ENCODE measurements around the gene ST6GALNAC1. TPM values are rescaled to one million over a fixed set of nuclear protein-coding genes. Genes with fewer than 3 reads are reported as not detected.

Gene ST6GALNAC1
- total and polyA plus RNA-seq, 2 of the 13 experiments (the other 11 are each of a cell fraction or from before 2014, with no cell fraction given), result not detected

- Histone ChIP-seq H3K9me3 (ENCODE audit: low read length) (no peaks in the 10 kb centered on the region), H3K79me2 (ENCODE audit: insufficient read depth, low read length) (no peaks in the 10 kb centered on the region), H3K27me3 (ENCODE audit: control insufficient read depth in 1 of 2, insufficient read depth in 2 of 2, low read length in 2 of 2) (no peaks in the 10 kb centered on the region), H3K27ac (ENCODE audit: extremely low read length, insufficient read depth, low read length) (no peak overlapping the region), H3K4me3 (replicated peaks in 1 of 3; ENCODE audit: insufficient read depth in 1 of 3, low read depth in 2 of 3, low read length in 3 of 3) (no peak overlapping the region), H4K20me1 (ENCODE audit: insufficient read depth, low read length) (no peaks in the 10 kb centered on the region), H3K4me1 (ENCODE audit: insufficient read depth, low read length) (peaks cover 45% of the 10 kb centered on the region), H2AFZ (ENCODE audit: low read length) (no peak overlapping the region), H3K36me3 (replicated peaks in 1 of 2; ENCODE audit: control insufficient read depth in 1 of 2, insufficient read depth in 2 of 2, low read length in 2 of 2) (peaks cover 7 to 15% of the 10 kb centered on the region in 2 experiments; a peak in 4 of 5 replicates), H3K4me2 (ENCODE audit: low read depth, low read length) (no peak overlapping the region), H3K9ac (ENCODE audit: insufficient read depth, low read depth, low read length) (no peak overlapping the region)
- no peak for ATAC-seq
- no TSS peak for BruUV-seq (replicated peaks)
- intact Hi-C loops (cut with micrococcal nuclease; ENCODE audit: unreplicated experiment), result no loop called here
- ChIA-PET POLR2A (interaction anchor here (0.9 kb wide), 1 partner anchor 14 kb away, joined by 4 read pairs; no protein-coding TSS in a partner anchor), CTCF (ENCODE audit: low intra/inter-chr PET ratio, low total read pairs) (no interaction called here)
- WGBS (ENCODE audit: low lambda C conversion rate), result 96% methylated on average over 8 of the region's 8 CpGs
- no peak for FAIRE-seq
- TF ChIP-seq ZNF782 (CRISPR knock-in tag; IDR thresholded peaks at IDR 0.05; ENCODE audit: borderline replicate concordance) (no peak), HMGXB4 (CRISPR knock-in tag; IDR thresholded peaks at IDR 0.05; ENCODE audit: borderline replicate concordance in 1 of 2, low read depth in 1 of 2) (no peak)
- in situ Hi-C loops (cut with HindIII; ENCODE audit: extremely low pct_ligation_motif_present, low pct_unique_long_range_greater_than_20kb), result no loop called here
- no peak for DNase-seq (ENCODE audit: low spot score)
These were observed 42.3 kb upstream of the ST6GALNAC1 start for GRCh38 chr17:76685846-76686245.

DNA sequence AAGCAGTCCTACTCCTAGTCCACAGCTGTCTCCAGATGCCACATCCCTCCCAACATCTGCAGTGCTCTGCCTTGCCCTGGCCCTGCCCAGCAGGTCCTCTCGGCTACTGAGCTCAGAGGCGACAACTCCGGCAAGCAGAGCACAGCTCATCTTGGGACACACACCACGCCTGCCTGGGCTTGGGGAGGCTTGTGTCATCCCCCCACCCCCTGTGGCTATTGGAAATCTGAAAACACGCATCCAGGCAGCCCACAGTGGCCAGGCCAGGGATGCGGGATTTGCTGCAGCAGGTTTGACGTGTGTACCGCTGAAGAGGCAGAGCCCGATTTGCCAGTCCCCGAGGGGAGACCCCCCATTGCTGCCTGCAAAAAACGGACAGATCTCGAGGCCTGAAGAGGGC is 41.8 kb upstream of the ST6GALNAC1 start:
- Histone ChIP-seq H3K36me3 (replicated peaks in 1 of 2; ENCODE audit: control insufficient read depth in 1 of 2, insufficient read depth in 2 of 2, low read length in 2 of 2) (peaks cover 7 to 18% of the 10 kb centered on the region in 2 experiments; a peak in 4 of 5 replicates), H3K4me3 (replicated peaks in 1 of 3; ENCODE audit: insufficient read depth in 1 of 3, low read depth in 2 of 3, low read length in 3 of 3) (no peak overlapping the region), H2AFZ (ENCODE audit: low read length) (no peak overlapping the region), H3K4me2 (ENCODE audit: low read depth, low read length) (no peak overlapping the region), H3K9ac (ENCODE audit: insufficient read depth, low read depth, low read length) (no peak overlapping the region), H3K79me2 (ENCODE audit: insufficient read depth, low read length) (no peaks in the 10 kb centered on the region), H4K20me1 (ENCODE audit: insufficient read depth, low read length) (no peaks in the 10 kb centered on the region), H3K4me1 (ENCODE audit: insufficient read depth, low read length) (peaks cover 41% of the 10 kb centered on the region), H3K27me3 (ENCODE audit: control insufficient read depth in 1 of 2, insufficient read depth in 2 of 2, low read length in 2 of 2) (no peaks in the 10 kb centered on the region), H3K27ac (ENCODE audit: extremely low read length, insufficient read depth, low read length) (no peak overlapping the region), H3K9me3 (ENCODE audit: low read length) (no peaks in the 10 kb centered on the region)
- intact Hi-C loops (cut with micrococcal nuclease; ENCODE audit: unreplicated experiment) (no loop called here), in situ Hi-C loops (cut with HindIII; ENCODE audit: extremely low pct_ligation_motif_present, low pct_unique_long_range_greater_than_20kb) (no loop called here)
- FAIRE-seq, result no peak
- DNase-seq (ENCODE audit: low spot score), result no peak
- 98% methylated on average over 11 of the region's 12 CpGs for WGBS (ENCODE audit: low lambda C conversion rate)
- CTCF ChIA-PET (ENCODE audit: low intra/inter-chr PET ratio, low total read pairs), result no interaction called here
- TF ChIP-seq TBX3 (IDR thresholded peaks at IDR 0.05; ENCODE audit: borderline replicate concordance), result no peak
- TF ChIP-seq, protein P1, sequence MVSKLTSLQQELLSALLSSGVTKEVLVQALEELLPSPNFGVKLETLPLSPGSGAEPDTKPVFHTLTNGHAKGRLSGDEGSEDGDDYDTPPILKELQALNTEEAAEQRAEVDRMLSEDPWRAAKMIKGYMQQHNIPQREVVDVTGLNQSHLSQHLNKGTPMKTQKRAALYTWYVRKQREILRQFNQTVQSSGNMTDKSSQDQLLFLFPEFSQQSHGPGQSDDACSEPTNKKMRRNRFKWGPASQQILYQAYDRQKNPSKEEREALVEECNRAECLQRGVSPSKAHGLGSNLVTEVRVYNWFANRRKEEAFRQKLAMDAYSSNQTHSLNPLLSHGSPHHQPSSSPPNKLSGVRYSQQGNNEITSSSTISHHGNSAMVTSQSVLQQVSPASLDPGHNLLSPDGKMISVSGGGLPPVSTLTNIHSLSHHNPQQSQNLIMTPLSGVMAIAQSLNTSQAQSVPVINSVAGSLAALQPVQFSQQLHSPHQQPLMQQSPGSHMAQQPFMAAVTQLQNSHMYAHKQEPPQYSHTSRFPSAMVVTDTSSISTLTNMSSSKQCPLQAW (CRISPR knock-in tag; IDR thresholded peaks at IDR 0.05), result peak; percentile 35; the same call in 1 of the 2 replicates
- no peak for ATAC-seq
- no TSS peak for BruUV-seq (replicated peaks)
- POLR2A ChIA-PET, result interaction anchor here (0.9 kb wide), 1 partner anchor 13 kb away, joined by 4 read pairs; no protein-coding TSS in a partner anchor

All from HepG2 (cell line).